DOHH2 (cell line): ENCODE data around the gene SMG5.

Source experiments
- H3F3A ChIP-seq: fragments of 200-600 bp; sonication (generic), shearing (Covaris generic); 2 replicates; pipeline ENCODE4 v1.6.0; 2016; ENCODE audit warnings: antibody characterized with exemption, mild to moderate bottlenecking; ENCODE audit not compliant: control insufficient read depth, insufficient read depth
- H3K27ac ChIP-seq: fragments of 200-600 bp; sonication (generic); 2 replicates; pipeline ENCODE4 v1.5.1; 2014; ENCODE audit warnings: low read depth, mild to moderate bottlenecking, low read length, moderate library complexity
- H3K27me3 ChIP-seq: fragments of 200-600 bp; sonication (generic); 2 replicates; pipeline ENCODE4 v1.6.1; 2014; ENCODE audit warnings: mild to moderate bottlenecking, low read length, mixed read lengths; ENCODE audit not compliant: control insufficient read depth
- H3K36me3 ChIP-seq: fragments of 200-600 bp; sonication (generic); 2 replicates; pipeline ENCODE4 v1.6.1; 2014; ENCODE audit warnings: mild to moderate bottlenecking, low read length, moderate library complexity, mixed read lengths; ENCODE audit not compliant: control insufficient read depth
- H3K4me1 ChIP-seq: fragments of 200-600 bp; sonication (generic); 2 replicates; pipeline ENCODE4 v1.6.1; 2014; ENCODE audit warnings: mild to moderate bottlenecking, low read length, mixed read lengths; ENCODE audit not compliant: control insufficient read depth
- H3K4me2 ChIP-seq: fragments of 200-600 bp; sonication (generic); 2 replicates; pipeline ENCODE4 v1.6.0; 2014; ENCODE audit warnings: mild to moderate bottlenecking, low read length, moderate library complexity
- H3K4me3 ChIP-seq: fragments of 200-600 bp; sonication (generic); 2 replicates; pipeline ENCODE4 v1.5.1; 2014; ENCODE audit warnings: mild to moderate bottlenecking, low read length, mixed read lengths
- H3K79me2 ChIP-seq: fragments of 200-600 bp; sonication (generic); 2 replicates; pipeline ENCODE4 v1.6.1; 2014; ENCODE audit warnings: mild to moderate bottlenecking, low read length, mixed read lengths; ENCODE audit not compliant: control insufficient read depth
- H3K9me2 ChIP-seq: fragments of 200-600 bp; sonication (generic); replicated peaks from 2 replicates; pipeline ENCODE4 v1.6.1; 2014; ENCODE audit warnings: mild to moderate bottlenecking, low read length, mixed read lengths; ENCODE audit not compliant: control insufficient read depth
- H3K9me3 ChIP-seq: fragments of 200-600 bp; sonication (generic); 2 replicates; pipeline ENCODE4 v1.6.1; 2014; ENCODE audit warnings: antibody characterized with exemption, low read length, mixed read lengths; ENCODE audit not compliant: control insufficient read depth, insufficient read depth
- H4K20me1 ChIP-seq: fragments of 200-600 bp; sonication (generic); 2 replicates; pipeline ENCODE4 v1.6.0; 2014; ENCODE audit warnings: low read depth, mild to moderate bottlenecking, antibody characterized with exemption, low read length, moderate library complexity; ENCODE audit not compliant: control insufficient read depth, insufficient read depth
- EZH2phosphoT487 ChIP-seq: fragments of 200-600 bp; sonication (generic); IDR thresholded peaks from 2 replicates; pipeline ENCODE4 v1.6.1; 2017; ENCODE audit warnings: borderline replicate concordance, mild to moderate bottlenecking, antibody characterized with exemption, low read length, moderate library complexity, mixed read lengths
- TF ChIP-seq, protein P1 (sequence below): fragments of 200-600 bp; sonication (generic); IDR thresholded peaks from one replicate; pipeline ENCODE4 v1.5.1; 2014; ENCODE audit warnings: antibody characterized with exemption, mild to moderate bottlenecking, low read depth, low read length; ENCODE audit not compliant: poor library complexity, severe bottlenecking

The SMG5 gene

DNA sequence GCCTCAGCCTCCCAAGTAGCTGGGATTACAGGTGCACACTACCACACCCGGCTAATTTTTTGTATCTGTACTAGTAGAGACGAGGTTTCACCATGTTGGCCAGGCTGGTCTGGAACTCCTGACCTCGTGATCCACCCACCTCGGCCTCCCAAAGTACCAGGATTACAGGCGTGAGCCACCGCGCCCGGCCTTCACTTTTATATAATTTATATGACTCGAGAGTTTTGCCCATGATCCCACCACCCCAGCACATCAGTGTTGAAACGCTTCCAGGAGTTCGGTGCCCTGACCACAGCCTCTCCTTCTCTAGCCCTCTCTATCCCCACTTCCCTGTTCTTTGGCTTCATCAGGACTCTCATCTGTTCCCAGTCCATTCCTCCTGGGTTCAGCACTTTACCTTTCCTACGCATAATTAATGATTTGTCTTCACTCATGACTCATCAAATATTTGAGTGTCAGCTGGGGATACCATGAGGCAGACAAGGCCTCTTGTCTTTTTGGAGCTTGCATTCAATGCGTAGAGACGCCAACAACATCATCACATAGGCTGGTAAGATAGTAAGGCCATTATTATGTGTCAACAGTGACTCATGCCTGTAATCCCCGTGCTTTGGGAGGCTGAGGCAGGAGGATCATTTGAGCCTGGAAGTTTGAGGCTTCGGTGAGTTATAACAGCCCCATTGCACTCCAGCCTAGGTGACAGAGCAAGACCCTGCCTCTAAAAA, 68.4 kb downstream of the SMG5 start:
- H3K9me3 ChIP-seq: no peaks in the 10 kb centered on the region
- TF ChIP-seq, protein P1, sequence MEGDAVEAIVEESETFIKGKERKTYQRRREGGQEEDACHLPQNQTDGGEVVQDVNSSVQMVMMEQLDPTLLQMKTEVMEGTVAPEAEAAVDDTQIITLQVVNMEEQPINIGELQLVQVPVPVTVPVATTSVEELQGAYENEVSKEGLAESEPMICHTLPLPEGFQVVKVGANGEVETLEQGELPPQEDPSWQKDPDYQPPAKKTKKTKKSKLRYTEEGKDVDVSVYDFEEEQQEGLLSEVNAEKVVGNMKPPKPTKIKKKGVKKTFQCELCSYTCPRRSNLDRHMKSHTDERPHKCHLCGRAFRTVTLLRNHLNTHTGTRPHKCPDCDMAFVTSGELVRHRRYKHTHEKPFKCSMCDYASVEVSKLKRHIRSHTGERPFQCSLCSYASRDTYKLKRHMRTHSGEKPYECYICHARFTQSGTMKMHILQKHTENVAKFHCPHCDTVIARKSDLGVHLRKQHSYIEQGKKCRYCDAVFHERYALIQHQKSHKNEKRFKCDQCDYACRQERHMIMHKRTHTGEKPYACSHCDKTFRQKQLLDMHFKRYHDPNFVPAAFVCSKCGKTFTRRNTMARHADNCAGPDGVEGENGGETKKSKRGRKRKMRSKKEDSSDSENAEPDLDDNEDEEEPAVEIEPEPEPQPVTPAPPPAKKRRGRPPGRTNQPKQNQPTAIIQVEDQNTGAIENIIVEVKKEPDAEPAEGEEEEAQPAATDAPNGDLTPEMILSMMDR: no peak
- no peak for TF ChIP-seq EZH2phosphoT487
- H3K9me2 ChIP-seq: no peaks in the 10 kb centered on the region
- peaks cover 44% of the 10 kb centered on the region for H3K79me2 ChIP-seq
- no peaks in the 10 kb centered on the region for H3K27me3 ChIP-seq
- H3K4me1 ChIP-seq: peaks cover 13% of the 10 kb centered on the region
- H3K4me2 ChIP-seq: peak overlapping the region; percentile 77
- H3F3A ChIP-seq: peaks cover 5% of the 10 kb centered on the region; the same call in 1 of the 2 replicates
- H4K20me1 ChIP-seq: no peaks in the 10 kb centered on the region
- H3K4me3 ChIP-seq: peak overlapping the region; percentile 96
- no peak overlapping the region for H3K27ac ChIP-seq
- peaks cover 38% of the 10 kb centered on the region for H3K36me3 ChIP-seq

DNA sequence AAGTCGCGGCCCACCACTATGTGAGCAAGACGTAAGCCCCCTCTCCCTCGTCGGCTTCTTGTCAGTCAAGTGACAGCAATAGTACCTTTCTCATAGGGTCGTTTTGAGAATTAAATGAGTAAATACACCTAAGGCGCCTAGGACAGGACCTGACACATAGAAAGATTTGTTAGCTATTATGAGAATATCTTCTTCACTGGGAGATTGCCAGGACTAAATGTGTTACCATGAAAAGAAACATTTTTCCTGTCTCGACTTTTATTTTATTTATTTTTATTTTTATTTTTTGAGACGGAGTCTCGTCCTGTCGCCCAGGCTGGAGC, 69.0 kb downstream of the SMG5 start:
- Histone ChIP-seq H3K9me2 (no peaks in the 10 kb centered on the region), H3K79me2 (peaks cover 41% of the 10 kb centered on the region), H3K27me3 (no peaks in the 10 kb centered on the region), H3K27ac (peak overlapping the region; percentile 74), H3F3A (peaks cover 5% of the 10 kb centered on the region; the same call in 1 of the 2 replicates), H3K4me1 (peaks cover 12% of the 10 kb centered on the region), H3K4me2 (peak overlapping the region; percentile 77), H3K4me3 (peak overlapping the region; percentile 96), H3K9me3 (no peaks in the 10 kb centered on the region), H4K20me1 (no peaks in the 10 kb centered on the region), H3K36me3 (peaks cover 41% of the 10 kb centered on the region)
- TF ChIP-seq, protein P1: no peak
- no peak for TF ChIP-seq EZH2phosphoT487

DNA sequence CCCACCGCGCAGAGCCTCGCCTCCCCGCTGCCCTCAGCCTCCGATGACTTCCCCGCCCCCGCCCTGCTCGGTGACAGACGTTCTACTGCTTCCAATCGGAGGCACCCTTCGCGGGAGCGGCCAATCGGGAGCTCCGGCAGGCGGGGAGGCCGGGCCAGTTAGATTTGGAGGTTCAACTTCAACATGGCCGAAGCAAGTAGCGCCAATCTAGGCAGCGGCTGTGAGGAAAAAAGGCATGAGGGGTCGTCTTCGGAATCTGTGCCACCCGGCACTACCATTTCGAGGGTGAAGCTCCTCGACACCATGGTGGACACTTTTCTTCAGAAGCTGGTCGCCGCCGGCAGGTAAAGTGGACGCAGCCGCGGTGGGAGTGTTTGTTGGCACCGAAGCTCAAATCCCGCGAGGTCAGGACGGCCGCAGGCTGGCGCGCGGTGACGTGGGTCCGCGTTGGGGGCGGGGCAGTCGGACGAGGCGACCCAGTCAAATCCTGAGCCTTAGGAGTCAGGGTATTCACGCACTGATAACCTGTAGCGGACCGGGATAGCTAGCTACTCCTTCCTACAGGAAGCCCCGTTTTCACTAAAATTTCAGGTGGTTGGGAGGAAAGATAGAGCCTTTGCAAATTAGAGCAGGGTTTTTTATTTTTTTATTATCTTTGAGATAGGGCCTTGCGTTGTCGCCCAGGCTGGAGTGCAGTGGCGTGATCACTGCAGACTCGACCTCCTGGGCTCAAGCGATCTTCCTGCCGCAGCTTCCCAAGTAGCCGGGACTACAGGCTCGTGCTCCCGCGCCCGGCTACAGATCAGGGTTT, 69.6 kb downstream of the SMG5 start, which contains the start of gene PMF1:
Gene PMF1 (plus strand): TSS at position 175 of the 811 bp plus-strand sequence. CDS start 9 bp downstream, at position 184.
- Histone ChIP-seq H3K4me1 (peaks cover 12% of the 10 kb centered on the region), H3F3A (peaks cover 5% of the 10 kb centered on the region; the same call in 1 of the 2 replicates), H3K9me2 (no peaks in the 10 kb centered on the region), H3K4me3 (peak within 1 kb of the TSS; percentile 96), H3K9me3 (no peaks in the 10 kb centered on the region), H3K4me2 (peak within 1 kb of the TSS; percentile 77), H3K36me3 (peaks cover 42% of the 10 kb centered on the region), H3K79me2 (peaks cover 37% of the 10 kb centered on the region), H4K20me1 (no peaks in the 10 kb centered on the region), H3K27me3 (no peaks in the 10 kb centered on the region), H3K27ac (peak within 1 kb of the TSS; percentile 74)
- no peak for TF ChIP-seq EZH2phosphoT487
- TF ChIP-seq, protein P1: no peak
